Esophagus squamous epithelium (tissue), 4 donors: ENCODE measurements around the gene C4orf51.

Experiments
- POLR2A ChIP-seq, 4 donors: fragments of 450-650 bp; IDR thresholded peaks; one replicate each; pipeline ENCODE4 v1.6.1; 2017; ENCODE audit warnings: antibody characterized with exemption in 4 of 4, mild to moderate bottlenecking in 4 of 4, moderate library complexity in 3 of 4
- TF ChIP-seq, protein P1 (sequence below), 6 experiments: fragments of 450-650 bp in 4 of 6; fragments of 200-600 bp in 2 of 6; sonication (generic) in 2 of 6; IDR thresholded peaks; one replicate each; pipeline ENCODE4 v1.5.1; 2016 to 2019; ENCODE audit warnings: antibody characterized with exemption in 6 of 6, mild to moderate bottlenecking in 4 of 6, moderate library complexity in 4 of 6

DNA sequence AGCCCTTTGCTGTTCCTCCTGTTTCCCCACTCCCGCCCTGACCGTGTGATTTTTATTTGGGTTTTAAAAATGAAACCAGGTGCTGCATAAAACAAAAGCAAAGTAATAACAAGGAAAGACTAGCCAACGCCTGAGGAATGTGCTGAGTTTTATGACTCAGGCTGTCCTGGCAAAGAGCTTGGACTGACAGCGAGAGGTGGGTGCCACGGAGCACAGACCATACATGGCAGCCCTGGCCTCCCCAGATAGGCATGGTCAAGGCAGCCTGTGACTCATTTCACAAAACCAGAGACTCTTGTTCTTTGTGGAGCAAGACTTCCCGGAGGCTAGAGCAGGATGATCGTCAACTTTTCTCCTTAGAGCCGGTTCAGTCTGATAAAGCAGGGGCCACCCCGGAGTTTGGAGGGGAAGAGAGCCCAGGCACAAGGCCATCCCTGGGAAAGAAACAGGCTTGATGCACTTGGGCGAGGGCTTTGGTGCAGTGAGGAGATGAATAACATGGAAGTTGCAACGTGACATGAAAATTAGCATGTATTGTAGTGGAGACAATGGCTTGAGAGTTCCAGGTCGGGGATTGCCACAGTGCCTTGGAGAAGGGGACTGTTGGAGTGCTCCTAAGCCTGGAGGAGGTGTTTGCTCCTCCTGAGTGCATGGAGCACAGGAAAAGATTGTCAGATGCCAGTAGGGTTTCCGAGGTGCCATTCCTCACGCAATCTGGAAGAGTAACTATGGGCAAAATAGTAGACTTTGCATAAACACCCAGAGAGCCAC, 54.8 kb downstream of the C4orf51 start:
- TF ChIP-seq, protein P1, sequence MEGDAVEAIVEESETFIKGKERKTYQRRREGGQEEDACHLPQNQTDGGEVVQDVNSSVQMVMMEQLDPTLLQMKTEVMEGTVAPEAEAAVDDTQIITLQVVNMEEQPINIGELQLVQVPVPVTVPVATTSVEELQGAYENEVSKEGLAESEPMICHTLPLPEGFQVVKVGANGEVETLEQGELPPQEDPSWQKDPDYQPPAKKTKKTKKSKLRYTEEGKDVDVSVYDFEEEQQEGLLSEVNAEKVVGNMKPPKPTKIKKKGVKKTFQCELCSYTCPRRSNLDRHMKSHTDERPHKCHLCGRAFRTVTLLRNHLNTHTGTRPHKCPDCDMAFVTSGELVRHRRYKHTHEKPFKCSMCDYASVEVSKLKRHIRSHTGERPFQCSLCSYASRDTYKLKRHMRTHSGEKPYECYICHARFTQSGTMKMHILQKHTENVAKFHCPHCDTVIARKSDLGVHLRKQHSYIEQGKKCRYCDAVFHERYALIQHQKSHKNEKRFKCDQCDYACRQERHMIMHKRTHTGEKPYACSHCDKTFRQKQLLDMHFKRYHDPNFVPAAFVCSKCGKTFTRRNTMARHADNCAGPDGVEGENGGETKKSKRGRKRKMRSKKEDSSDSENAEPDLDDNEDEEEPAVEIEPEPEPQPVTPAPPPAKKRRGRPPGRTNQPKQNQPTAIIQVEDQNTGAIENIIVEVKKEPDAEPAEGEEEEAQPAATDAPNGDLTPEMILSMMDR (IDR thresholded peaks at IDR 0.05), result no peak
- no peak for TF ChIP-seq POLR2A (IDR thresholded peaks at IDR 0.05)
